A549 (cell line): ENCODE results near the gene FAM107A. TPM values are rescaled to one million over a fixed set of nuclear protein-coding genes. Genes with fewer than 3 reads are reported as not detected.

Experiments used
- ATAC-seq, 2 experiments: fragments of 200-7000 bp in 1 of 2; fragments of >200 bp in 1 of 2; cut with Nextera tagmentation in 1 of 2; cut with Tn5 transposase in 1 of 2; 3 replicates each; pipeline versions ENCODE4 v1.8.0 to v1.9.1; 2018 to 2020; ENCODE audit warnings: mild to moderate bottlenecking in 1 of 2, moderate library complexity in 1 of 2
- CTCF ChIA-PET: fragments of 300-600 bp; sonication (Branson Sonifier 250); formaldehyde crosslinking; extraction: SDS; loops from one replicate; lab custom pipeline; 2021; ENCODE audit warnings: antibody characterized with exemption, inconsistent platforms; lab: Yijun Ruan, JAX
- POLR2A ChIA-PET: fragments of 350-600 bp; formaldehyde crosslinking; extraction: SDS; loops from one replicate; lab custom pipeline; 2021; ENCODE audit warnings: antibody characterized with exemption, inconsistent platforms; lab: Yijun Ruan, JAX
- DNase-seq, 2 experiments: peaks; one replicate each; pipeline versions ENCODE4 v3.0.0 to v3.0.0-alpha.2; 2011 to 2016; ENCODE audit warnings: low read depth in 1 of 2, low spot score in 1 of 2
- FAIRE-seq: peaks from 2 replicates; lab custom pipeline; 2011; peaks lifted over from hg19 to GRCh38; lab: Jason Lieb, UNC
- H3K27ac ChIP-seq, 2 experiments: fragments of >200 bp; sonication (Bioruptor Twin); formaldehyde crosslinking; 3 replicates each; pipeline ENCODE4 v1.5.1; 2016 to 2017
- H3K4me1 ChIP-seq: fragments of >200 bp; sonication (Bioruptor Twin); formaldehyde crosslinking; 3 replicates; pipeline ENCODE4 v1.6.1; 2016
- H3K4me2 ChIP-seq: fragments of >200 bp; sonication (Bioruptor Twin); formaldehyde crosslinking; 3 replicates; pipeline ENCODE4 v1.6.1; 2016
- H3K4me3 ChIP-seq: fragments of >200 bp; sonication (Bioruptor Twin); formaldehyde crosslinking; 3 replicates; pipeline ENCODE4 v1.5.1; 2016
- H3K9me3 ChIP-seq: fragments of >200 bp; sonication (Bioruptor Twin); formaldehyde crosslinking; 3 replicates; pipeline ENCODE4 v1.6.1; 2016
- BCL3 ChIP-seq: fragments of >200 bp; sonication (Bioruptor Twin); formaldehyde crosslinking; IDR thresholded peaks from 3 replicates; pipeline ENCODE4 v1.6.1; 2016
- BHLHE40 ChIP-seq: IDR thresholded peaks from 2 replicates; pipeline ENCODE4 v1.6.1; 2012; ENCODE audit warnings: low read depth, low read length, inconsistent platforms
- CEBPB ChIP-seq, 2 experiments: fragments of >200 bp in 1 of 2; sonication (Bioruptor Twin) in 1 of 2; formaldehyde crosslinking in 1 of 2; IDR thresholded peaks; 2 replicates each; pipeline ENCODE4 v1.6.1; 2012 to 2016
- EHF ChIP-seq: fragments of 250-450 bp; sonication (Bioruptor Pico); IDR thresholded peaks from 2 replicates; pipeline ENCODE4 v1.5.0; 2020; ENCODE audit warnings: mild to moderate bottlenecking
- EHMT2 ChIP-seq: fragments of 200-600 bp; sonication (generic); IDR thresholded peaks from 2 replicates; pipeline ENCODE4 v1.6.1; 2016; ENCODE audit warnings: antibody characterized with exemption, low read depth, mild to moderate bottlenecking, moderate library complexity
- HES2 ChIP-seq: fragments of >200 bp; sonication (Bioruptor Twin); formaldehyde crosslinking; IDR thresholded peaks from 2 replicates; pipeline ENCODE4 v1.6.1; 2016
- JUN ChIP-seq, 2 experiments: fragments of >200 bp; sonication (Bioruptor Twin); formaldehyde crosslinking; IDR thresholded peaks; 2 replicates in 1 of 2; 3 replicates in 1 of 2; pipeline ENCODE4 v1.6.1; 2016 to 2017
- JUNB ChIP-seq: fragments of >200 bp; sonication (Bioruptor Twin); formaldehyde crosslinking; IDR thresholded peaks from 2 replicates; pipeline ENCODE4 v1.6.1; 2016
- MAZ ChIP-seq: fragments of 150-350 bp; IDR thresholded peaks from 2 replicates; pipeline ENCODE4 v1.6.1; 2014; ENCODE audit warnings: antibody characterized with exemption, low read depth, low read length, borderline replicate concordance
- NFE2L2 ChIP-seq: fragments of 150-350 bp; conservative IDR thresholded peaks from 2 replicates; pipeline ENCODE4 v1.6.1; 2014; ENCODE audit warnings: low read length
- NPAS2 ChIP-seq: fragments of 250-450 bp; sonication (Bioruptor Pico); IDR thresholded peaks from 2 replicates; pipeline ENCODE4 v1.8.0; 2022; ENCODE audit warnings: mild to moderate bottlenecking, moderate library complexity, borderline replicate concordance
- PHF8 ChIP-seq: fragments of 200-600 bp; sonication (generic); IDR thresholded peaks from 2 replicates; pipeline ENCODE4 v1.6.1; 2016; ENCODE audit warnings: low read depth, mild to moderate bottlenecking, antibody characterized with exemption, moderate library complexity, borderline replicate concordance
- RAD21 ChIP-seq, 2 experiments: fragments of >200 bp in 1 of 2; sonication (Bioruptor Twin) in 1 of 2; formaldehyde crosslinking in 1 of 2; IDR thresholded peaks in 1 of 2; conservative IDR thresholded peaks in 1 of 2; 2 replicates in 1 of 2; 3 replicates in 1 of 2; pipeline ENCODE4 v1.6.1; 2012 to 2018; ENCODE audit warnings: inconsistent platforms in 1 of 2
- RCOR1 ChIP-seq: fragments of 150-350 bp; IDR thresholded peaks from 2 replicates; pipeline ENCODE4 v1.6.1; 2014; ENCODE audit warnings: antibody characterized with exemption, low read length, low read depth
- REST ChIP-seq: fragments of 200-600 bp; sonication (generic); IDR thresholded peaks from 2 replicates; pipeline ENCODE4 v1.6.1; 2016; ENCODE audit warnings: antibody characterized with exemption, mild to moderate bottlenecking, moderate library complexity
- RFX5 ChIP-seq: fragments of 450-650 bp; IDR thresholded peaks from 2 replicates; pipeline ENCODE4 v1.7.1; 2014; ENCODE audit warnings: antibody characterized with exemption, mild to moderate bottlenecking, moderate library complexity
- RNF2 ChIP-seq: fragments of 200-600 bp; sonication (generic); IDR thresholded peaks from 2 replicates; pipeline ENCODE4 v1.6.1; 2016; ENCODE audit warnings: low read depth, mild to moderate bottlenecking, antibody characterized with exemption, moderate library complexity, borderline replicate concordance
- SMC3 ChIP-seq: fragments of >200 bp; sonication (Bioruptor Twin); formaldehyde crosslinking; IDR thresholded peaks from 3 replicates; pipeline ENCODE4 v1.6.1; 2018; ENCODE audit warnings: inconsistent platforms
- ZFP36 ChIP-seq: fragments of 450-650 bp; IDR thresholded peaks from 2 replicates; pipeline ENCODE4 v1.6.1; 2014; ENCODE audit warnings: borderline replicate concordance; ENCODE audit not compliant: partially characterized antibody
- ZSCAN20 ChIP-seq: fragments of 250-450 bp; sonication (Bioruptor Pico); IDR thresholded peaks from 2 replicates; pipeline ENCODE4 v1.8.0; 2022; ENCODE audit warnings: mild to moderate bottlenecking, moderate library complexity
- WGBS: methylation state at CpG from one replicate; pipeline ENCODE4 v1.1.6; 2017; ENCODE audit errors: missing lambda C conversion rate; 5-methylcytosine and 5-hydroxymethylcytosine counted together
- polyA plus RNA-seq, 4 experiments: library from polyadenylated mRNA; depleted of rRNA in 3 of 4; stranded (reverse); fragments of >200 nt; fragmentation: RNase III in 1 of 4; extraction: RNeasy Plus Mini Kit Qiagen cat#74134 plus additional on column Dnase treatment in 1 of 4; gene quantifications; 2 replicates in 3 of 4; 3 replicates in 1 of 4; pipeline ENCODE4 v1.2.3, GENCODE V29; 2011 to 2017
- TF ChIP-seq, protein P1 (sequence below): IDR thresholded peaks from 2 replicates; pipeline ENCODE4 v1.6.1; 2012; ENCODE audit warnings: low read depth, borderline replicate concordance

FAM107A gene
- polyA plus RNA-seq, 2 of the 4 experiments (the other 2 are of a cell fraction) = 0.04 TPM; not detected in 1

DNA sequence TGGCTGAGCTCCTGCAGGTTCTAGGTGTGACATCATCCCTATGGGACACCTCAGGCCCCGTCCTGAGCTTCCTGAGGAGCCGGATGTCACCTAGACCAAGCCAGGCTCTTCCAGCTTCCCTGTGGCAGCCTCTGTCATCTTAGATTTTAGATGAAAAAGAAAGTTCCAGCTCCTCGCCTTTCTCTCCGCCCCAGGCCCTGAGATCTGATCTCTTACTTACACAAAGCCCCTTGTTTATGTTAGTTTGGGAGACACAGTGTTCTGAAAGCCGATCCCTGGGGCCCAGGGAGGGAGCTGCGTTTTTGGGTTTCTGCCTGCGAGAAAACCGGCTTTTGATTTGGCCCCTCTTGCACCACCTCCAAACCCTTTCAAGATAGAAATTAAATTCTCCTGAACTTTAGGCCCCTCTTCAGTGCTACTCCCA is 40.2 kb upstream of the FAM107A start:
- TF ChIP-seq BHLHE40 (no peak), NPAS2 (CRISPR knock-in tag) (no peak), EHF (CRISPR knock-in tag) (no peak), ZSCAN20 (no peak), RFX5 (no peak), MAZ (no peak), PHF8 (no peak), JUNB (no peak), HES2 (no peak), NFE2L2 (no peak), BCL3 (no peak), ZFP36 (no peak), RAD21 (conservative IDR thresholded peaks at IDR 0.05 in 1 of 2, IDR thresholded peaks at IDR 0.05 in 1 of 2) (no peak), REST (no peak), RNF2 (no peak)
- TF ChIP-seq, all 56 proteins: peak for 0
- ChIA-PET CTCF (interaction anchor here (1.0 to 1.6 kb wide), 3 partner anchors 10 to 58 kb away, joined by 3 to 6 read pairs (median 4); no protein-coding TSS in a partner anchor), POLR2A (no interaction called here)
- Histone ChIP-seq H3K4me2 (no peak overlapping the region), H3K4me1 (no peaks in the 10 kb centered on the region), H3K4me3 (no peak overlapping the region), H3K9me3 (no peaks in the 10 kb centered on the region), H3K27ac (no peak overlapping the region)
- FAIRE-seq (no peak), ATAC-seq (no peak), DNase-seq (no peak)
- 86% methylated on average over 8 of the region's 8 CpGs for WGBS

DNA sequence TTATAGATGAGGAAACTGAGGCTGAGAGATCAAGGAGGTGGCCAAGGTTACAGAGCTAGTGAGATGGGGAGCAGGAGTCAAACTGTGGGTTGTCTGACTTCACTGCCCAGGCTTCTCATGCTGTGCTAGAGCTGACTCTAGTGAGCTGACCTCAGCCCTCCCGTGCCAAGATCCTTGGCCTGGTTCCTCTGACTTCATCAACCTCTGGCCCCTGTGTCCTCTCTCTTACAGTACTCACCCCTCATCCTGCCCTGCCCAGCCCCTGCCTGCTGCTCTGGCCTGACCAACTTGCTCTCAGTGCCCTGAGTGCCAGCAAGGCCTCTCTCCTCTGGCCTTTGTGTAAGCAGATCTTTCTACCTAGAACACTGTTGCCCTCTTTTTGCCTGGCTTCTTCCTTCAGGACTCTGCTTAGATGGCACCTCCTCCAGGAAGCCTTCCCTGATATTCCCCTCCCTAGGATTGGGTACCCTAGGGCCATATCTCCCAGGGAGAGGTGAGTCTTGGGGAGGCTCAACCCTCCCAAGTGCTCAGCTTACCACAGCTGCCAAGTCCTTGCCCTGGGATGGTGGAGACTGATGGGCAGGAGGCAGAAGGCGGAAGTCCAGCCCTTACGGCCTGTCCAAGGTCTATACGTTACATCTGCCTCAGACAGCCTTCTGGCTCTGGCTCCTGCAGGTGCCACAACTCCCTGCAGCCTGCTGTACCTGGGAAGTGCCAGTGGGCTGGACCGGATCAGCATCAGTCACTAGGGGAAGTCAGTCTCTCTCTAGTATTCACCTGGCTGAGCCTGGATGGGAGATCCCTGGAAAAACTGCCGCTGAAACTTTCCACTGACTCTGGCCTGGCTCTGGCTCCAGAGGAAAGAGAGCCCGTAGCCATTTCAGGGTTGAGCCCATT is 36.3 kb upstream of the FAM107A start:
- Histone ChIP-seq H3K4me2 (no peak overlapping the region), H3K27ac (no peak overlapping the region), H3K4me1 (no peaks in the 10 kb centered on the region), H3K4me3 (no peak overlapping the region), H3K9me3 (no peaks in the 10 kb centered on the region)
- 58% methylated on average over 3 of the region's 7 CpGs for WGBS
- CTCF ChIA-PET = no interaction called here
- ATAC-seq (no peak), FAIRE-seq (no peak), DNase-seq (no peak)
- TF ChIP-seq SMC3 = no peak
- peak; percentile 54 for TF ChIP-seq ZFP36
- POLR2A ChIA-PET = no interaction called here

DNA sequence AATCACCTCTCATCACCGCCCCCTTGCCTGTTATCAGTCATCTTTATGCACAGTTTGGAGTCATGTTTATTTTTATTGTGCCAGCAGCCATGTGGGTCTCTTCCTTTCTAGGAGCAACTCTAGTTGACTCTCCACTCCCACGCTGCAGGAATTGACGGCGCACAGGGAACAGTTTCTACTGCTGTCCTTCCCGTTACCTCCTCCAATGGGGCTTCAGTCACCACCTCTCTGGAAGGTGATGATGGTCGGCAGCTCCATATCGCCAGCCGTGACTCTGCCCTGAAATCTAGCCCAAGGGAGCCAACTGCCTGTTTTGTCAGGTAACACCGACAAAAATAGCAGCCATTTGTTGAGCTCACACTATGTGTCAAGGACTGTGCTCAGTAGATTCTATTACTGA is 35.6 kb upstream of the FAM107A start:
- no peaks in the 10 kb centered on the region for H3K9me3 ChIP-seq
- H3K4me1 ChIP-seq = no peaks in the 10 kb centered on the region
- ATAC-seq (no peak), DNase-seq (no peak), FAIRE-seq (no peak)
- H3K4me3 ChIP-seq = no peak overlapping the region
- 81% methylated on average over 9 of the region's 9 CpGs for WGBS
- no peak overlapping the region for H3K4me2 ChIP-seq
- no peak overlapping the region for H3K27ac ChIP-seq
- ChIA-PET POLR2A (no interaction called here), CTCF (no interaction called here)
- TF ChIP-seq, protein P1, sequence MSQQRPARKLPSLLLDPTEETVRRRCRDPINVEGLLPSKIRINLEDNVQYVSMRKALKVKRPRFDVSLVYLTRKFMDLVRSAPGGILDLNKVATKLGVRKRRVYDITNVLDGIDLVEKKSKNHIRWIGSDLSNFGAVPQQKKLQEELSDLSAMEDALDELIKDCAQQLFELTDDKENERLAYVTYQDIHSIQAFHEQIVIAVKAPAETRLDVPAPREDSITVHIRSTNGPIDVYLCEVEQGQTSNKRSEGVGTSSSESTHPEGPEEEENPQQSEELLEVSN = no peak
- TF ChIP-seq ZFP36 (no peak), JUN (IDR thresholded peaks at IDR 0.05) (no peak), EHMT2 (no peak), REST (no peak), CEBPB (IDR thresholded peaks at IDR 0.05) (no peak), RCOR1 (no peak), ZSCAN20 (no peak)
